Testis (tissue), 3 donors: ENCODE measurements around the gene PRRT2. TPM values are rescaled to one million over a fixed set of nuclear protein-coding genes. Genes with fewer than 3 reads are reported as not detected.

Experiments used
- DNase-seq: peaks from one replicate; pipeline ENCODE4 v3.0.0-alpha.2; 2019
- H3K27ac ChIP-seq, 2 donors: fragments of 200-600 bp; sonication (generic); one replicate each; pipeline ENCODE4 v1.5.1; 2019
- H3K27me3 ChIP-seq: fragments of 200-600 bp; sonication (generic); one replicate; pipeline ENCODE4 v1.5.1; 2019
- H3K36me3 ChIP-seq: fragments of 200-600 bp; sonication (generic); one replicate; pipeline ENCODE4 v1.5.1; 2017; ENCODE audit warnings: low read depth; ENCODE audit errors: missing control alignments
- H3K4me1 ChIP-seq: fragments of 200-600 bp; sonication (generic); one replicate; pipeline ENCODE4 v1.5.1; 2019
- H3K4me3 ChIP-seq, 2 donors: fragments of 200-600 bp; sonication (generic); one replicate each; pipeline ENCODE4 v1.5.1; 2017 to 2019
- H3K9me3 ChIP-seq: fragments of 200-600 bp; sonication (generic); one replicate; pipeline ENCODE4 v1.5.1; 2017
- CTCF ChIP-seq, 3 experiments: fragments of 450-650 bp in 2 of 3; fragments of 200-600 bp in 1 of 3; sonication (generic) in 1 of 3; IDR thresholded peaks; one replicate each; pipeline ENCODE4 v1.5.1; 2016 to 2019; ENCODE audit warnings: antibody characterized with exemption in 3 of 3, mild to moderate bottlenecking in 2 of 3, moderate library complexity in 1 of 3
- POLR2A ChIP-seq: fragments of 450-650 bp; IDR thresholded peaks from one replicate; pipeline ENCODE4 v1.6.1; 2017; ENCODE audit warnings: antibody characterized with exemption, mild to moderate bottlenecking, moderate library complexity
- WGBS, 2 donors: methylation state at CpG; one replicate each; pipeline ENCODE4 v1.1.5; 2018; 5-methylcytosine and 5-hydroxymethylcytosine counted together
- intact Hi-C: fragments of 100-400 bp; cut with DNase I; formaldehyde crosslinking; loops from one replicate; pipeline ENCODE4 v1.15.1; 2023; ENCODE audit warnings: low total_unique reads
- polyA plus RNA-seq: library from polyadenylated mRNA; stranded (reverse); fragments of 350-450 nt; fragmentation: Illumina TruSeq; extraction: RNeasy Lipid Tissue Mini Kit (QIAGEN cat#74804); gene quantifications from one replicate; pipeline ENCODE4 v1.2.3, GENCODE V29; 2014; ENCODE audit warnings: low read depth, low replicate concordance; ENCODE audit not compliant: insufficient read depth
- total RNA-seq, 2 donors: library from RNA; depleted of rRNA; stranded (reverse); fragments of >200 nt; gene quantifications; one replicate each; pipeline ENCODE4 v1.2.3, GENCODE V29; 2016

Gene PRRT2
- total and polyA plus RNA-seq, 3 donors from 2014 or later = 8.0 to 18.0 (median 13.3) TPM

GRCh38 chr16:29804020-29804419 is 8.0 kb upstream of the PRRT2 start:
- peak overlapping the region in 1 of 2 donors; percentile 89 for H3K4me3 ChIP-seq
- peak overlapping the region in 1 of 2 donors; percentile 93 for H3K27ac ChIP-seq
- H3K36me3 ChIP-seq = no peaks in the 10 kb centered on the region
- intact Hi-C loops = no loop called here
- DNase-seq = no peak
- H3K4me1 ChIP-seq = peaks cover 26% of the 10 kb centered on the region
- no peak for TF ChIP-seq CTCF (IDR thresholded peaks at IDR 0.05)
- no peak for TF ChIP-seq POLR2A
- no peaks in the 10 kb centered on the region for H3K27me3 ChIP-seq
- H3K9me3 ChIP-seq = no peaks in the 10 kb centered on the region
- WGBS, 2 donors = 57 to 65% methylated on average over 8 of the region's 8 CpGs

GRCh38 chr16:29804455-29805231 is 7.3 kb upstream of the PRRT2 start:
- peak overlapping the region; percentile 93 to 94 for H3K27ac ChIP-seq
- peak overlapping the region; percentile 66 to 89 for H3K4me3 ChIP-seq
- no peaks in the 10 kb centered on the region for H3K36me3 ChIP-seq
- peaks cover 33% of the 10 kb centered on the region for H3K4me1 ChIP-seq
- H3K9me3 ChIP-seq = no peaks in the 10 kb centered on the region
- DNase-seq = peak; percentile 59
- intact Hi-C loops = no loop called here
- no peak for TF ChIP-seq CTCF (IDR thresholded peaks at IDR 0.05)
- TF ChIP-seq POLR2A = no peak
- no peaks in the 10 kb centered on the region for H3K27me3 ChIP-seq
- 2 to 8% methylated on average over 4 to 25 of the region's 26 CpGs for WGBS, 2 donors

- H3K36me3 ChIP-seq = no peaks in the 10 kb centered on the region
- WGBS, 2 donors = 0 to 1% methylated on average over 2 to 91 of the region's 103 CpGs
- peak overlapping the region; percentile 93 to 94 for H3K27ac ChIP-seq
- H3K4me1 ChIP-seq = peaks cover 39% of the 10 kb centered on the region
- intact Hi-C loops = no loop called here
- no peaks in the 10 kb centered on the region for H3K9me3 ChIP-seq
- H3K27me3 ChIP-seq = no peaks in the 10 kb centered on the region
- DNase-seq = peak; percentile 99
- peak overlapping the region; percentile 66 to 89 for H3K4me3 ChIP-seq
- peak in 2 of 3 experiments; percentile 7 to 16 for TF ChIP-seq CTCF (IDR thresholded peaks at IDR 0.05)
- peak; percentile 25 for TF ChIP-seq POLR2A
These were observed 6.5 kb upstream of the PRRT2 start for GRCh38 chr16:29805232-29806098.

GRCh38 chr16:29806099-29806579 is 5.9 kb upstream of the PRRT2 start, which contains the start of gene MAZ:
Gene MAZ (plus strand): TSS chr16:29806529. CDS start chr16:29806702, 173 bp downstream.
- intact Hi-C loops = no loop called here
- TF ChIP-seq CTCF (IDR thresholded peaks at IDR 0.05) = no peak
- no peak for TF ChIP-seq POLR2A
- Histone ChIP-seq H3K4me1 (peaks cover 46% of the 10 kb centered on the region), H3K4me3 (peak within 1 kb of the TSS; percentile 66 to 89), H3K27me3 (no peaks in the 10 kb centered on the region), H3K36me3 (no peaks in the 10 kb centered on the region), H3K27ac (peak within 1 kb of the TSS; percentile 94 to 96), H3K9me3 (no peaks in the 10 kb centered on the region)
- DNase-seq = no peak
- WGBS, 2 donors = 0% methylated on average over 8 of the region's 67 CpGs; no CpG with 5 or more reads in 1 of the 2 donors
